Measurements from ENCODE around the gene ZNF37A. TPM values are rescaled to one million over a fixed set of nuclear protein-coding genes. Genes with fewer than 3 reads are reported as not detected.

The ZNF37A gene
- total and polyA plus RNA-seq, 9 donors, result 7.5 to 26.8 (median 21.2) TPM

- no peak overlapping the region for H3K27ac ChIP-seq
- intact Hi-C loops (cut with DNase I), result no loop called here
- no peaks in the 10 kb centered on the region for H3K27me3 ChIP-seq
- H3K4me3 ChIP-seq, result no peak overlapping the region
- no peaks in the 10 kb centered on the region for H3K36me3 ChIP-seq
- no peaks in the 10 kb centered on the region for H3K4me1 ChIP-seq (ENCODE audit: insufficient read depth)
- DNase-seq, result no peak
- 87 to 92% (median 90%) methylated on average over 29 to 37 of the region's 37 CpGs for WGBS, 3 donors
- peaks cover 0 to 12% of the 10 kb centered on the region in 2 donors for H3K9me3 ChIP-seq
- TF ChIP-seq EP300 (IDR thresholded peaks at IDR 0.05) (no peak), POLR2A (IDR thresholded peaks at IDR 0.05) (no peak), CTCF (IDR thresholded peaks at IDR 0.05) (no peak)
Measured at GRCh38 chr10:38156416-38157269, 62.5 kb downstream of the ZNF37A start.

- Histone ChIP-seq H3K27ac (no peak overlapping the region), H3K36me3 (no peaks in the 10 kb centered on the region), H3K9me3 (peaks cover 0 to 12% of the 10 kb centered on the region in 2 donors), H3K4me3 (no peak overlapping the region), H3K4me1 (ENCODE audit: insufficient read depth) (no peaks in the 10 kb centered on the region), H3K27me3 (no peaks in the 10 kb centered on the region)
- no peak for DNase-seq
- intact Hi-C loops (cut with DNase I), result no loop called here
- no peak for TF ChIP-seq EP300 (IDR thresholded peaks at IDR 0.05)
- TF ChIP-seq POLR2A (IDR thresholded peaks at IDR 0.05), result no peak
- TF ChIP-seq CTCF (IDR thresholded peaks at IDR 0.05), result no peak
- WGBS, 3 donors, result 88 to 95% (median 91%) methylated on average over 10 of the region's 10 CpGs
Measured at GRCh38 chr10:38157270-38157685, 63.1 kb downstream of the ZNF37A start.

GRCh38 chr10:38159004-38159403 is 64.9 kb downstream of the ZNF37A start:
- no peak overlapping the region for H3K4me3 ChIP-seq
- H3K27ac ChIP-seq, result no peak overlapping the region
- peaks cover 0 to 12% of the 10 kb centered on the region in 2 donors for H3K9me3 ChIP-seq
- no peak for TF ChIP-seq POLR2A (IDR thresholded peaks at IDR 0.05)
- TF ChIP-seq EP300 (IDR thresholded peaks at IDR 0.05), result no peak
- TF ChIP-seq CTCF (IDR thresholded peaks at IDR 0.05), result no peak
- intact Hi-C loops (cut with DNase I), result no loop called here
- DNase-seq, result no peak
- no peaks in the 10 kb centered on the region for H3K27me3 ChIP-seq
- WGBS, 3 donors, result 67 to 83% (median 80%) methylated on average over 2 of the region's 2 CpGs
- H3K36me3 ChIP-seq, result no peaks in the 10 kb centered on the region
- H3K4me1 ChIP-seq (ENCODE audit: insufficient read depth), result no peaks in the 10 kb centered on the region

- H3K4me1 ChIP-seq (ENCODE audit: insufficient read depth), result no peaks in the 10 kb centered on the region
- H3K4me3 ChIP-seq, result no peak overlapping the region
- intact Hi-C loops (cut with DNase I), result no loop called here
- TF ChIP-seq POLR2A (IDR thresholded peaks at IDR 0.05) (no peak), EP300 (IDR thresholded peaks at IDR 0.05) (no peak)
- 12 to 19% (median 14%) methylated on average over 1 of the region's 1 CpG for WGBS, 3 donors
- DNase-seq, result no peak
- H3K9me3 ChIP-seq, result peaks cover 0 to 6% of the 10 kb centered on the region in 2 donors
- no peak overlapping the region for H3K27ac ChIP-seq
- no peaks in the 10 kb centered on the region for H3K36me3 ChIP-seq
- no peaks in the 10 kb centered on the region for H3K27me3 ChIP-seq
Measured at GRCh38 chr10:38163617-38164016, 69.5 kb downstream of the ZNF37A start.

- H3K27ac ChIP-seq, result no peak overlapping the region
- intact Hi-C loops (cut with DNase I), result no loop called here
- no peak overlapping the region for H3K4me3 ChIP-seq
- no peaks in the 10 kb centered on the region for H3K9me3 ChIP-seq
- 34 to 51% (median 36%) methylated on average over 2 of the region's 2 CpGs for WGBS, 3 donors
- no peaks in the 10 kb centered on the region for H3K4me1 ChIP-seq (ENCODE audit: insufficient read depth)
- DNase-seq, result no peak
- TF ChIP-seq CTCF (IDR thresholded peaks at IDR 0.05) (no peak), EP300 (IDR thresholded peaks at IDR 0.05) (no peak), POLR2A (IDR thresholded peaks at IDR 0.05) (no peak)
- H3K27me3 ChIP-seq, result no peaks in the 10 kb centered on the region
- no peaks in the 10 kb centered on the region for H3K36me3 ChIP-seq
Measured at GRCh38 chr10:38174336-38174735, 80.2 kb downstream of the ZNF37A start.

Data from ovary (tissue), 9 donors.